ENCODE data around the gene DSTYK. TPM values are rescaled to one million over a fixed set of nuclear protein-coding genes. Genes with fewer than 3 reads are reported as not detected.

DSTYK gene
- total RNA-seq, 1 donor from 2014 or later, result 11.7 TPM

DNA sequence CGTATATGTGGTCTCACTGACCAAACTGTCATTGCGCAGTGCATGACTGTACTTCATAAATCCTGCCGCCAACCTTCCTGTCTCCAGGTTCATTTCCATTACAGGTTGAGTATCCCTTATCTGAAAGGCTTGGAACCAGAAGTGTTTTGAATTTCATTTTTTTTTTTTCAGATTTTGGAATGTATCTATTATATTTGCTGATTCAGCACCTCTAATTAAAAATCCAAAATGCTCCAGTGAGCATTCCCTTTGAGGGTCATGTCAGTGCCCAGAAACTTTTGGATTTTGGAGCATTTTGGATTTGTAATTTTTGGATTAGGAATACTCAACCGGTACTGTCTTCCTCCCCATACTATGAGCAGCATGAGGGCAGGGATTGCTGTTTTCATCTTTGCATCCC, 59.0 kb downstream of the DSTYK start:
- no peak overlapping the region for H3K4me3 Mint-ChIP-seq
- no peaks in the 10 kb centered on the region for H3K27me3 Mint-ChIP-seq
- H3K9me3 Mint-ChIP-seq, result no peaks in the 10 kb centered on the region
- no peak overlapping the region for H3K27ac Mint-ChIP-seq
- no peaks in the 10 kb centered on the region for H3K4me1 Mint-ChIP-seq (ENCODE audit: unreplicated experiment)
- TF ChIP-seq, protein P1, sequence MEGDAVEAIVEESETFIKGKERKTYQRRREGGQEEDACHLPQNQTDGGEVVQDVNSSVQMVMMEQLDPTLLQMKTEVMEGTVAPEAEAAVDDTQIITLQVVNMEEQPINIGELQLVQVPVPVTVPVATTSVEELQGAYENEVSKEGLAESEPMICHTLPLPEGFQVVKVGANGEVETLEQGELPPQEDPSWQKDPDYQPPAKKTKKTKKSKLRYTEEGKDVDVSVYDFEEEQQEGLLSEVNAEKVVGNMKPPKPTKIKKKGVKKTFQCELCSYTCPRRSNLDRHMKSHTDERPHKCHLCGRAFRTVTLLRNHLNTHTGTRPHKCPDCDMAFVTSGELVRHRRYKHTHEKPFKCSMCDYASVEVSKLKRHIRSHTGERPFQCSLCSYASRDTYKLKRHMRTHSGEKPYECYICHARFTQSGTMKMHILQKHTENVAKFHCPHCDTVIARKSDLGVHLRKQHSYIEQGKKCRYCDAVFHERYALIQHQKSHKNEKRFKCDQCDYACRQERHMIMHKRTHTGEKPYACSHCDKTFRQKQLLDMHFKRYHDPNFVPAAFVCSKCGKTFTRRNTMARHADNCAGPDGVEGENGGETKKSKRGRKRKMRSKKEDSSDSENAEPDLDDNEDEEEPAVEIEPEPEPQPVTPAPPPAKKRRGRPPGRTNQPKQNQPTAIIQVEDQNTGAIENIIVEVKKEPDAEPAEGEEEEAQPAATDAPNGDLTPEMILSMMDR (conservative IDR thresholded peaks at IDR 0.05), result no peak
- H3K36me3 Mint-ChIP-seq, result peaks cover 49% of the 10 kb centered on the region
- no peak for DNase-seq (ENCODE audit: extremely low spot score, unreplicated experiment)

DNA sequence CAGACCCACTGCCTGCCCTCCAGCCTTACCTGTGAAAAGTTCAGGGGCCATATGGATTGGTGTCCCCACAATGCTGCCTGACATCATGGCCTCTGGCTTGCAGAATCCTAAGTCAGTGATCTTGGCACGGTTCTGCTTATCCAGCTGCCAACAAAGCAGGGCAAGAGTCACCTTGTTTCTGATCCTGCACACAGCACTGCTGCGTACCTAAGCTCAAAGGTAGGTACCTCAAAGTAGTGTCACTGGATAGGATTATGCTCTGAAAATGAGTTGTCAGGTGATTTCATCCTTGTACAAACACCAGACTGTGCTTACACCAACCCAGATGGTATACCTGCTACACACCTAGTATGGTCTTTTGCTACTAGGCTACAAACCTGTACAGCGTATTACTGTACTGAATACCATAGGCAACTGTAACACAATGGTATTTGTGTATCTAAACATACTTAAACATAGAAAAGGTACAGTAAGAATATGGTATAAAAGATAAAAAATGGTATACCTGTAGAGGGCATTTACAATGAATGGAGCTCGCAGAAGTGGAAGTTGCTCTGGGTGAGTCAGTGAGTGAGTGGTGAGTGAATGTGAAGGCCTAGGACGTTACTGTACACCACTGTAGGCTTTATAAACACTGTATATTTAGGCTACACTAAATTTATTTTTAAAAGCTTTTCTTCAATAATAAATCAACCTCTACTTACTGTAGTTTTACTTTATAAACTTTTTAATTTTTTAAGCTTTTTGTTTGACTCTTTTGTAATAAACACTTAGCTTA, 60.7 kb downstream of the DSTYK start:
- Mint-ChIP-seq H3K36me3 (peaks cover 32% of the 10 kb centered on the region), H3K27me3 (no peaks in the 10 kb centered on the region), H3K9me3 (no peaks in the 10 kb centered on the region), H3K4me1 (ENCODE audit: unreplicated experiment) (no peaks in the 10 kb centered on the region), H3K4me3 (no peak overlapping the region), H3K27ac (peak overlapping the region; percentile 8)
- TF ChIP-seq, protein P1 (conservative IDR thresholded peaks at IDR 0.05), result no peak
- no peak for DNase-seq (ENCODE audit: extremely low spot score, unreplicated experiment)

DNA sequence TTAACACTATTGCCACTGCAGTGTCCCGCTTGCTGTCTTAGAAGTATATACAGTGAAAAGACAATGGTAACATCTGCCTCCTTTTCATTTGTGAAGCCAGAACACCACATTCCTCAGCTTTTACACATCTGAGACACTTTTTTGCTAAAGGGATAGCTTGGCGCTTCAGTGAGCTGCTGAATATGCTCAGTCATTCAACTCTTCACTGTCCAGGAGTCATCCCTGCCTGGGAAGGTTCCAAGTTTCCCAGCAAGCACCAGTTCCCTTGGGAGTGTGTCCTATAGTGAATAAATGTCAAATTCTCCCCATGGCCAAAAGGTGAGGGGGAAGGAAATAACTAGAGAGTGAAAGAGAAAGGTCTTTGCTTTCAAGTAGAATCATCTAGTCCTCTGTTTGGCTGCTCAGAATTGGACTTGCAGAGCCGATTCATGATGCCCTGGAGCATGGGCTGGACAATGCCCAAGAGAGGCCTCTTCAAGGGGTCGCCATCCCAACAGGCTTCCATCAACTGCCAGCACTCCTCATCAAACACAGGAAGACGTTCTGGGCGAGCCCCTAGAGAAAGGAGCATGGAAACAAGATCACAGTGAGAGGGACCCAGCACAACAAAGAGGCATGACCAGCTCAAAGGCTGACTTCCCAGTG, 64.2 kb downstream of the DSTYK start:
- no peaks in the 10 kb centered on the region for H3K9me3 Mint-ChIP-seq

DNA sequence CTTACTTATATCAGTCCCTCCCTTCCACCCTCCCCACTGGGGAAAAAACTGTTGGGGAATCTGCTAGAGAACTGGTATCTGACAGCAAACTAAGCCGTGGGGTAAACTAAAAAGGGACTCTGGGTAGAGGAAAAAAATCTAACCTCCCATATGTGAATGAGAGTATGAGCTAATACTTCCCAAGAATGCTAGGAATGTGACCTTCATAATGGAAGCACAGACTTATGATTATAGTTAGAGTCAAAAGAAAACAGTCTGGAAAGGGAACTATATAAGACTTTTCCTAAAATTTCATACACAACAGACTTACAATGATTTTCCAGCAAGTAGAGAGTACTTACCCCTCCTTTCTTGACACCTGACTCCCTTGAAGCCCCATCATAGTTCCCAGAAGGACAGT, 66.8 kb downstream of the DSTYK start:
- peak overlapping the region; percentile 52 for H3K27ac Mint-ChIP-seq
- peaks cover 13% of the 10 kb centered on the region for H3K4me1 Mint-ChIP-seq (ENCODE audit: unreplicated experiment)
- H3K36me3 Mint-ChIP-seq, result peaks cover 5% of the 10 kb centered on the region
- no peaks in the 10 kb centered on the region for H3K27me3 Mint-ChIP-seq
- TF ChIP-seq, protein P1 (conservative IDR thresholded peaks at IDR 0.05), result no peak
- H3K4me3 Mint-ChIP-seq, result no peak overlapping the region
- DNase-seq (ENCODE audit: extremely low spot score, unreplicated experiment), result no peak
- no peaks in the 10 kb centered on the region for H3K9me3 Mint-ChIP-seq

More for the DNA sequence above, 64.2 kb downstream of the DSTYK start:
- TF ChIP-seq, protein P1 (conservative IDR thresholded peaks at IDR 0.05), result no peak
- no peak overlapping the region for H3K27ac Mint-ChIP-seq
- H3K4me1 Mint-ChIP-seq (ENCODE audit: unreplicated experiment), result peaks cover 13% of the 10 kb centered on the region
- H3K36me3 Mint-ChIP-seq, result peaks cover 10% of the 10 kb centered on the region
- H3K27me3 Mint-ChIP-seq, result no peaks in the 10 kb centered on the region
- no peak for DNase-seq (ENCODE audit: extremely low spot score, unreplicated experiment)
- no peak overlapping the region for H3K4me3 Mint-ChIP-seq

DNA sequence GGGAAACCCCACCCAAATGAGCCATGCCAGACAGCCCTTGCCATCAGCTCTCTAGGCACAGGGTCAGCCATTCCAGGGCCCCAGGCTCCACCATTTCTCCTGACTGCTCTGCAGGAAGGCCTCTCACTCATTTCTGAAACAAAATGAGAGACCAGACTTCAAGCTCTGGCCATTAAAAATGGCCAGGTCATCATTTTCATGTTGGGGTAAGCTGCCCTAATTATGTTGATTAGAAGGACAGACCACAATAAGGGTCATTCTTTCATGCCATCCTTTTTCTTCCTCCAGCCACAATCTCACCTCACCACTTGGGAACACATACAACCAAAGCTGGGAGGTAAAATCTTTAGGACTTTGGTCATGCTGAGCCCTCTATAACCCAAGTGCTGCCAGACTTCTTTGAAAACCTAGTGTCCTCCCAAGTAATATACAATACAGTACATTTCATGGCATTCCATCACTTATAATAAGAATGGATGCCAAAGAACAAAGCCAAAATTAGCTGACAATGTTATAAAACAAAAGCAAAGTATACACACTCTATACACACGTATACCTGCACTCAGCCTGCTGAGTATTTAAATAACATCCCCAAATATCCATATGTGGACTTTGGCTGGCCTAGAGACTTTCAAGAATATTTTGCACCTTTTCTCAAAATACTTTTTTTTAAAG, 67.3 kb downstream of the DSTYK start:
- Mint-ChIP-seq H3K27me3 (no peaks in the 10 kb centered on the region), H3K4me3 (no peak overlapping the region), H3K9me3 (no peaks in the 10 kb centered on the region), H3K36me3 (no peaks in the 10 kb centered on the region), H3K27ac (peak overlapping the region; percentile 52), H3K4me1 (ENCODE audit: unreplicated experiment) (peaks cover 13% of the 10 kb centered on the region)
- no peak for DNase-seq (ENCODE audit: extremely low spot score, unreplicated experiment)
- TF ChIP-seq, protein P1 (conservative IDR thresholded peaks at IDR 0.05), result no peak
